GM23338 (cell line): ENCODE results near the gene UBE2I. TPM values are rescaled to one million over a fixed set of nuclear protein-coding genes. Genes with fewer than 3 reads are reported as not detected.

Experiments
- ATAC-seq: fragments of 200-7000 bp; cut with Tn5 transposase; 3 replicates; pipeline ENCODE4 v1.9.1; 2020
- DNase-seq: peaks from one replicate; pipeline ENCODE4 v3.0.0-alpha.2; 2015; ENCODE audit warnings: low spot score
- H2AFZ ChIP-seq: fragments of 200-600 bp; sonication (generic); 2 replicates; pipeline ENCODE4 v1.8.0; 2016; ENCODE audit warnings: antibody characterized with exemption, mild to moderate bottlenecking, moderate library complexity
- H3F3A ChIP-seq: fragments of 200-600 bp; sonication (generic); replicated peaks from 2 replicates; pipeline ENCODE4 v1.8.0; 2017; ENCODE audit warnings: antibody characterized with exemption, mixed run types, low read depth
- H3K27ac ChIP-seq: fragments of 200-600 bp; sonication (generic); 2 replicates; pipeline ENCODE4 v1.6.1; 2016; ENCODE audit warnings: low read depth
- H3K27me3 ChIP-seq: fragments of 200-600 bp; sonication (generic); 2 replicates; pipeline ENCODE4 v1.8.0; 2016; ENCODE audit warnings: mild to moderate bottlenecking, mixed run types, moderate library complexity; ENCODE audit not compliant: insufficient read depth
- H3K36me3 ChIP-seq: fragments of 200-600 bp; sonication (generic); 2 replicates; pipeline ENCODE4 v1.8.0; 2016; ENCODE audit warnings: mild to moderate bottlenecking; ENCODE audit not compliant: insufficient read depth
- H3K4me1 ChIP-seq: fragments of 200-600 bp; sonication (generic); 2 replicates; pipeline ENCODE4 v1.8.0; 2016; ENCODE audit warnings: mild to moderate bottlenecking, moderate library complexity; ENCODE audit not compliant: insufficient read depth
- H3K4me2 ChIP-seq: fragments of 200-600 bp; sonication (generic); 2 replicates; pipeline ENCODE4 v1.7.1; 2017; ENCODE audit warnings: mixed run types
- H3K4me3 ChIP-seq: fragments of 200-600 bp; sonication (generic); 2 replicates; pipeline ENCODE4 v1.6.1; 2016; ENCODE audit warnings: mixed run types
- H3K79me2 ChIP-seq: fragments of 200-600 bp; sonication (generic); replicated peaks from 2 replicates; pipeline ENCODE4 v1.8.0; 2017; ENCODE audit warnings: mild to moderate bottlenecking; ENCODE audit not compliant: insufficient read depth
- H3K9me2 ChIP-seq: fragments of 200-600 bp; sonication (generic); 2 replicates; pipeline ENCODE4 v1.8.0; 2017; ENCODE audit not compliant: insufficient read depth
- H4K20me1 ChIP-seq: fragments of 200-600 bp; sonication (generic); replicated peaks from 2 replicates; pipeline ENCODE4 v1.8.0; 2017; ENCODE audit warnings: mild to moderate bottlenecking; ENCODE audit not compliant: insufficient read depth
- H3K27ac Mint-ChIP-seq: 2 replicates; pipeline ENCODE4 v1.8.0; 2020; ENCODE audit warnings: inconsistent platforms, mild to moderate bottlenecking, moderate library complexity, mixed read lengths
- H3K27me3 Mint-ChIP-seq: 3 replicates; pipeline ENCODE4 v1.8.0; 2022; ENCODE audit warnings: low read depth, mild to moderate bottlenecking, moderate library complexity, mixed read lengths, inconsistent platforms; ENCODE audit not compliant: insufficient read depth, poor library complexity
- H3K36me3 Mint-ChIP-seq: 3 replicates; pipeline ENCODE4 v1.8.0; 2021; ENCODE audit warnings: low read depth, mild to moderate bottlenecking, inconsistent platforms, moderate library complexity, mixed read lengths
- H3K4me1 Mint-ChIP-seq: 3 replicates; pipeline ENCODE4 v1.8.0; 2020; ENCODE audit warnings: mild to moderate bottlenecking, inconsistent platforms, mixed read lengths
- H3K4me3 Mint-ChIP-seq: 3 replicates; pipeline ENCODE4 v1.8.0; 2021; ENCODE audit warnings: moderate library complexity, mild to moderate bottlenecking, inconsistent platforms, mixed read lengths
- H3K9me3 Mint-ChIP-seq: 3 replicates; pipeline ENCODE4 v1.8.0; 2020; ENCODE audit warnings: moderate library complexity, mild to moderate bottlenecking, inconsistent platforms, mixed read lengths
- CREB1 ChIP-seq: fragments of 250-450 bp; sonication (Bioruptor Pico); IDR thresholded peaks from 2 replicates; pipeline ENCODE4 v1.5.0; 2020; ENCODE audit warnings: low read depth, mild to moderate bottlenecking, moderate library complexity
- CTCF ChIP-seq, 2 experiments: fragments of 200-600 bp in 1 of 2; sonication (generic) in 1 of 2; conservative IDR thresholded peaks; 2 replicates each; pipeline versions ENCODE4 v1.5.1 to v1.6.1; 2016 to 2017; ENCODE audit warnings: antibody characterized with exemption in 2 of 2, low read depth in 2 of 2, mild to moderate bottlenecking in 2 of 2, moderate library complexity in 1 of 2
- ETS1 ChIP-seq: IDR thresholded peaks from 2 replicates; pipeline ENCODE4 v1.6.1; 2016; ENCODE audit warnings: antibody characterized with exemption
- EZH2 ChIP-seq: fragments of 200-600 bp; sonication (generic); IDR thresholded peaks from one replicate; pipeline ENCODE4 v1.8.0; 2017; ENCODE audit warnings: antibody characterized with exemption, mild to moderate bottlenecking, low read depth; ENCODE audit not compliant: unreplicated experiment
- EZH2phosphoT487 ChIP-seq: fragments of 200-600 bp; sonication (generic); IDR thresholded peaks from one replicate; pipeline ENCODE4 v1.8.1; 2018; ENCODE audit warnings: antibody characterized with exemption; ENCODE audit not compliant: unreplicated experiment
- JUNB ChIP-seq: IDR thresholded peaks from one replicate; pipeline ENCODE4 v1.6.1; 2016; ENCODE audit warnings: antibody characterized with exemption; ENCODE audit not compliant: unreplicated experiment
- NANOG ChIP-seq: IDR thresholded peaks from 2 replicates; pipeline ENCODE4 v1.6.1; 2016; ENCODE audit warnings: antibody characterized with exemption, borderline replicate concordance
- POLR2AphosphoS5 ChIP-seq: IDR thresholded peaks from 2 replicates; pipeline ENCODE4 v1.6.1; 2016; ENCODE audit warnings: antibody characterized with exemption, low read depth
- STAT1 ChIP-seq: IDR thresholded peaks from one replicate; pipeline ENCODE4 v1.6.1; 2016; ENCODE audit warnings: antibody characterized with exemption; ENCODE audit not compliant: unreplicated experiment
- ZNF114 ChIP-seq: fragments of 250-450 bp; sonication (Bioruptor Pico); IDR thresholded peaks from 2 replicates; pipeline ENCODE4 v1.5.0; 2020; ENCODE audit warnings: mild to moderate bottlenecking, moderate library complexity
- ZNF331 ChIP-seq: fragments of 250-450 bp; sonication (Bioruptor Pico); IDR thresholded peaks from 2 replicates; pipeline ENCODE4 v1.5.0; 2020; ENCODE audit warnings: low read depth, mild to moderate bottlenecking, moderate library complexity
- ZNF462 ChIP-seq: fragments of 250-450 bp; sonication (Bioruptor Pico); IDR thresholded peaks from 2 replicates; pipeline ENCODE4 v1.5.0; 2020; ENCODE audit warnings: mild to moderate bottlenecking, moderate library complexity
- long read RNA-seq: library from polyadenylated mRNA; unstranded; transcript quantifications from one replicate; pipeline ENCODE4 v2.0.0, GENCODE V29; 2020; ENCODE audit not compliant: unreplicated experiment
- polyA plus RNA-seq: library from polyadenylated mRNA; unstranded; fragments of >200 nt; fragmentation: Nextera tagmentation; extraction: Ambion mirVana; gene quantifications from 2 replicates; pipeline ENCODE4 v1.2.1, GENCODE V29; 2016
- total RNA-seq: library from RNA; depleted of rRNA; stranded (reverse); fragments of >200 nt; shearing (Covaris generic); gene quantifications from 2 replicates; pipeline ENCODE4 v1.2.3, GENCODE V29; 2014; rRNA removed

Gene UBE2I
- total RNA-seq (116 and 117 TPM in 2 replicates), polyA plus RNA-seq (216 and 220 TPM in 2 replicates)
- long read RNA-seq, transcript UBE2I-203 (7 exons, 2,976 nt): major isoform, 41 of 54 reads
- long read RNA-seq, partial matches to known transcripts: 1 of 54 reads
- long read RNA-seq, other reads (novel, unspliced or antisense): 8 of 54 reads

GRCh38 chr16:1308977-1309885, at the start of gene UBE2I:
Gene UBE2I, plus strand, starts transcription at chr16:1309636. Its CDS starts 4,395 bp downstream, at chr16:1314031.
- Mint-ChIP-seq H3K36me3 (peaks cover 20% of the 10 kb centered on the region), H3K4me3 (peak within 1 kb of the TSS; percentile 96), H3K9me3 (no peaks in the 10 kb centered on the region; the same call in 2 of the 3 replicates), H3K4me1 (peaks cover 5% of the 10 kb centered on the region), H3K27me3 (peaks cover 27% of the 10 kb centered on the region), H3K27ac (peak within 1 kb of the TSS; percentile 100)
- Histone ChIP-seq H3K36me3 (no peaks in the 10 kb centered on the region), H3K9me2 (no peaks in the 10 kb centered on the region), H2AFZ (peak within 1 kb of the TSS; percentile 87; the same call in 1 of the 2 replicates), H3K4me1 (peaks cover 9% of the 10 kb centered on the region; the same call in 1 of the 2 replicates), H3K79me2 (peaks cover 44% of the 10 kb centered on the region), H3F3A (peaks cover 1% of the 10 kb centered on the region), H3K27ac (peak within 1 kb of the TSS; percentile 95), H3K4me3 (peak within 1 kb of the TSS; percentile 99), H3K27me3 (no peaks in the 10 kb centered on the region), H4K20me1 (peaks cover 39% of the 10 kb centered on the region), H3K4me2 (peak within 1 kb of the TSS; percentile 99)
- ATAC-seq (peak; percentile 85), DNase-seq (peak; percentile 96)
- TF ChIP-seq EZH2 (no peak), CREB1 (CRISPR knock-in tag) (peak; percentile 94), ZNF462 (no peak), ZNF331 (CRISPR knock-in tag) (no peak), STAT1 (no peak), ZNF114 (no peak), ETS1 (no peak), NANOG (no peak), JUNB (peak; percentile 91), CTCF (conservative IDR thresholded peaks at IDR 0.05; ENCODE audit: low read depth in 2 of 2) (no peak), EZH2phosphoT487 (no peak), POLR2AphosphoS5 (peak; percentile 48)
